Measurements from ENCODE around the gene RGL2.

Gene RGL2

GRCh38 chr6:33324125-33324524 lies 25.4 kb upstream of the RGL2 start:
- Histone ChIP-seq H4K20me1 (ENCODE audit: insufficient read depth, low read length, poor library complexity, severe bottlenecking) (peaks cover 21% of the 10 kb centered on the region), H2AFZ (ENCODE audit: low read length) (no peak overlapping the region), H3K4me1 (ENCODE audit: insufficient read depth, low read length, poor library complexity, severe bottlenecking) (peaks cover 38% of the 10 kb centered on the region)

DNA sequence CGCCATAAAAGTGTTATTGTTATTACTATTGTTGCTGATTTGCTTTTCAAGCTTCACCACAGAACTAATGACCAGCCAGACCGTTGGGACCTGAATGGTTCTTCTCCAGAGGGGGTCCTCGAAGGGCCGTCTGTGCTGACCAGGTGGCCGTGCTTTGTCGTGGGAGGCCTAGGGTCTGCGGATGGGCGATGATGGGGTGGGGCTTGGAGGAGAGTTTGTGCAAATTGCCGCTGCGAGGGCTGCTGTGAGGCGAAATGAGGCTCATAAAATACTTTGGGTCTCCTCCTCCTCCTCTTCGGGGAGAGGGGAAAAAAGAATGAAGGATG lies 24.8 kb upstream of the RGL2 start:
- Histone ChIP-seq H3K9me3 (ENCODE audit: insufficient read depth, low read depth, low read length) (no peaks in the 10 kb centered on the region), H3K27me3 (ENCODE audit: insufficient read depth, low read length, poor library complexity, severe bottlenecking) (no peaks in the 10 kb centered on the region), H3K36me3 (ENCODE audit: insufficient read depth, low read length) (peaks cover 23% of the 10 kb centered on the region; the same call in 1 of the 2 replicates), H3K4me2 (ENCODE audit: low read depth, low read length, poor library complexity, severe bottlenecking) (peak overlapping the region; percentile 76), H3K9ac (ENCODE audit: low read depth, low read length, poor library complexity, severe bottlenecking) (peak overlapping the region; percentile 49), H3K9me2 (replicated peaks; ENCODE audit: low read depth, low read length) (no peaks in the 10 kb centered on the region), H3K4me3 (ENCODE audit: low read length, poor library complexity, severe bottlenecking) (peak overlapping the region; percentile 92), H3K4me1 (ENCODE audit: insufficient read depth, low read length, poor library complexity, severe bottlenecking) (peaks cover 43% of the 10 kb centered on the region), H2AFZ (ENCODE audit: low read length) (peak overlapping the region; percentile 80), H3F3A (ENCODE audit: low read depth) (peaks cover 1% of the 10 kb centered on the region; the same call in 1 of the 2 replicates), H3K79me2 (ENCODE audit: insufficient read depth, low read length) (peaks cover 41% of the 10 kb centered on the region), H4K20me1 (ENCODE audit: insufficient read depth, low read length, poor library complexity, severe bottlenecking) (peaks cover 21% of the 10 kb centered on the region)
- TF ChIP-seq CTCF (conservative IDR thresholded peaks at IDR 0.05; ENCODE audit: low read length), result no peak
- no peak for TF ChIP-seq EZH2phosphoT487 (IDR thresholded peaks at IDR 0.05; ENCODE audit: borderline replicate concordance)

More at GRCh38 chr6:33324125-33324524, 25.4 kb upstream of the RGL2 start:
- Histone ChIP-seq H3F3A (ENCODE audit: low read depth) (no peaks in the 10 kb centered on the region), H3K4me2 (ENCODE audit: low read depth, low read length, poor library complexity, severe bottlenecking) (peak overlapping the region; percentile 76), H3K36me3 (ENCODE audit: insufficient read depth, low read length) (peaks cover 17% of the 10 kb centered on the region; the same call in 1 of the 2 replicates), H3K79me2 (ENCODE audit: insufficient read depth, low read length) (peaks cover 36% of the 10 kb centered on the region), H3K4me3 (ENCODE audit: low read length, poor library complexity, severe bottlenecking) (peak overlapping the region; percentile 92), H3K27me3 (ENCODE audit: insufficient read depth, low read length, poor library complexity, severe bottlenecking) (no peaks in the 10 kb centered on the region), H3K9me2 (replicated peaks; ENCODE audit: low read depth, low read length) (no peaks in the 10 kb centered on the region), H3K9ac (ENCODE audit: low read depth, low read length, poor library complexity, severe bottlenecking) (peak overlapping the region; percentile 49), H3K9me3 (ENCODE audit: insufficient read depth, low read depth, low read length) (no peaks in the 10 kb centered on the region)
- TF ChIP-seq CTCF (conservative IDR thresholded peaks at IDR 0.05; ENCODE audit: low read length) (no peak), EZH2phosphoT487 (IDR thresholded peaks at IDR 0.05; ENCODE audit: borderline replicate concordance) (no peak)

GRCh38 chr6:33321227-33321626 lies 22.5 kb upstream of the RGL2 start:
- H3K4me3 ChIP-seq (ENCODE audit: low read length, poor library complexity, severe bottlenecking), result peak overlapping the region; percentile 92

More at GRCh38 chr6:33321227-33321626, 22.5 kb upstream of the RGL2 start:
- H3K79me2 ChIP-seq (ENCODE audit: insufficient read depth, low read length), result peaks cover 53% of the 10 kb centered on the region
- no peaks in the 10 kb centered on the region for H3K9me2 ChIP-seq (replicated peaks; ENCODE audit: low read depth, low read length)
- H3K4me2 ChIP-seq (ENCODE audit: low read depth, low read length, poor library complexity, severe bottlenecking), result peak overlapping the region; percentile 95
- no peaks in the 10 kb centered on the region for H3K9me3 ChIP-seq (ENCODE audit: insufficient read depth, low read depth, low read length)
- no peaks in the 10 kb centered on the region for H3K27me3 ChIP-seq (ENCODE audit: insufficient read depth, low read length, poor library complexity, severe bottlenecking)
- no peak overlapping the region for H2AFZ ChIP-seq (ENCODE audit: low read length)
- H3K9ac ChIP-seq (ENCODE audit: low read depth, low read length, poor library complexity, severe bottlenecking), result peak overlapping the region; percentile 96
- TF ChIP-seq EZH2phosphoT487 (IDR thresholded peaks at IDR 0.05; ENCODE audit: borderline replicate concordance) (no peak), CTCF (conservative IDR thresholded peaks at IDR 0.05; ENCODE audit: low read length) (no peak)
- H3K36me3 ChIP-seq (ENCODE audit: insufficient read depth, low read length), result peaks cover 23% of the 10 kb centered on the region; the same call in 1 of the 2 replicates
- H4K20me1 ChIP-seq (ENCODE audit: insufficient read depth, low read length, poor library complexity, severe bottlenecking), result peaks cover 30% of the 10 kb centered on the region
- H3K4me1 ChIP-seq (ENCODE audit: insufficient read depth, low read length, poor library complexity, severe bottlenecking), result peaks cover 52% of the 10 kb centered on the region
- H3F3A ChIP-seq (ENCODE audit: low read depth), result peaks cover 6% of the 10 kb centered on the region; the same call in 1 of the 2 replicates

All from Loucy (cell line).